HG03066 (cell line): ENCODE data around the gene TRIM66.
"Not testable (repeated sequence)": the region's sequence is repeated elsewhere in the genome, so short reads cannot be mapped to it uniquely, and the experiment has no call there.

Source experiments
- ATAC-seq: cut with Tn5 transposase; IDR thresholded peaks from one replicate; pipeline ENCODE4 v1.9.1; 2021; ENCODE audit warnings: low read depth; ENCODE audit not compliant: unreplicated experiment

Gene TRIM66

DNA sequence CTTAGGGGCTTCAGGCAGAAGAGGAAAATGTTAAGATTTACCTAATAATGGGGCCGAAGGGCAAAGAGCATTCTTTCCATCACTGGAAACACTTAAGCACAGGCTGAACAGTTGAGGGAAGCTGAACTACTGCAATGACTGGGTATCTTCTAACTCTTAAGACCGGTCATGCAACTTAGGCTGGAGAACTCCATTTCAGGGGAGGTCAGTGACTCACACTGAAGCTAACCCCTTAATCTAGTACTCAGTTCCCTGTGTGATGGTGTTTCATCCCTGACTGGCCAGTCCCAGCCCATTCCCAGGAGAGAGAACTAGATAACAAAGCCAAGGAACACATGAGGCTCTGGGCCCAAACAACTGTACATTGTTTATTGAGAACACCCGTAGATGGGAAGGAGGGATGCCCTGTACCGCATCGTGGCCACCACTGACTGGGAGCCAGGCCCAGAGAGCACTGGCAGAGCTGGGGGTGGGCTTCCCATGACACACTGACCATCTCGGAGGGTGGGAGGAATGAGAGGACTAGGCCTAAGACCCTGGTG lies 10.6 kb upstream of the TRIM66 start:
- no peak for ATAC-seq

- no peak for ATAC-seq
These were observed 10.0 kb upstream of the TRIM66 start for GRCh38 chr11:8692417-8692816.

DNA sequence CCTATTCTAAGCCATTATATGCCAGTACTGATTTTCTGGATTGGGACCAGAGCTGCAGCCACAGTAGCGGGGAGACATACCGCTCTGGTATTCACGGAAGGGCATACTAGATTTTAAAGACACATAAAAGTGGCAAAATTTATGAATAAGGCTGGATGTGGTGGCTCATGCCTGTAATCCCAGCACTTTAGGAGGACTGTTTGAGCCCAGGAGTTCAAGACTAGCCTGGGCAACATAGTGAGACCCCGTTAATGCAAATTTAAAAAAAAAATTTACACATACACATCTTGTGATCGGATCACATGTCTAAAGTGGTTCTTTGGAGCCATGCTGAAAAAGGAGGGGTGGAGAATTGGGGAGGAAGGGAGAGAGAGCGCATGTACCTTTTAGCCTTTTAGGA lies 9.1 kb upstream of the TRIM66 start:
- no peak for ATAC-seq

- no peak for ATAC-seq
These were observed 8.2 kb upstream of the TRIM66 start for GRCh38 chr11:8690374-8691342.

DNA sequence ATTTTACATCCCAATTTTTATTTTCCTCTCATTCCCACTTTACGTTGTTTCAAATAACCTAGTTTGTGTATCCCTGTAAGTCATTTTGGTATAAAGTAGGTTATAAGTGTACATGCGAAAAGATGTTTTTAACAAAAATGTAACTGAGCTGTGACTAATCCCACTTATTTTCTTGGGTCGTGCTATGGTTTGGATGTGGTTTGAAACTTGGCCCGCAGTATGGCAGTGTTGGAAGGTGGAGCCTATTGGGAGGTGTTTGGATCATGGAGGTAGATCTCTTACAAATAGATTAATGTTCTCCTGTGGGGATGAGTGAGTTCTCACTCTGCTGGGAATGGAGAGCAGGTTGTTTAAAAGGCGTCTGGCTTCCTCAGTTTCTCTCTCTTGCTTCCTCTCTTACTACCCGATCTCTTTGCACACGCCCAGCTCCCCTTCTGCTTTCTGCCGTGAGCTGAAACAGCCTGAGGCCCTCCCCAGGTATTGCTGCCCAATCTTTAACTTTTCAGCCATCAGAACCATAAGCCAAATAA lies 7.3 kb upstream of the TRIM66 start:
- no peak for ATAC-seq

DNA sequence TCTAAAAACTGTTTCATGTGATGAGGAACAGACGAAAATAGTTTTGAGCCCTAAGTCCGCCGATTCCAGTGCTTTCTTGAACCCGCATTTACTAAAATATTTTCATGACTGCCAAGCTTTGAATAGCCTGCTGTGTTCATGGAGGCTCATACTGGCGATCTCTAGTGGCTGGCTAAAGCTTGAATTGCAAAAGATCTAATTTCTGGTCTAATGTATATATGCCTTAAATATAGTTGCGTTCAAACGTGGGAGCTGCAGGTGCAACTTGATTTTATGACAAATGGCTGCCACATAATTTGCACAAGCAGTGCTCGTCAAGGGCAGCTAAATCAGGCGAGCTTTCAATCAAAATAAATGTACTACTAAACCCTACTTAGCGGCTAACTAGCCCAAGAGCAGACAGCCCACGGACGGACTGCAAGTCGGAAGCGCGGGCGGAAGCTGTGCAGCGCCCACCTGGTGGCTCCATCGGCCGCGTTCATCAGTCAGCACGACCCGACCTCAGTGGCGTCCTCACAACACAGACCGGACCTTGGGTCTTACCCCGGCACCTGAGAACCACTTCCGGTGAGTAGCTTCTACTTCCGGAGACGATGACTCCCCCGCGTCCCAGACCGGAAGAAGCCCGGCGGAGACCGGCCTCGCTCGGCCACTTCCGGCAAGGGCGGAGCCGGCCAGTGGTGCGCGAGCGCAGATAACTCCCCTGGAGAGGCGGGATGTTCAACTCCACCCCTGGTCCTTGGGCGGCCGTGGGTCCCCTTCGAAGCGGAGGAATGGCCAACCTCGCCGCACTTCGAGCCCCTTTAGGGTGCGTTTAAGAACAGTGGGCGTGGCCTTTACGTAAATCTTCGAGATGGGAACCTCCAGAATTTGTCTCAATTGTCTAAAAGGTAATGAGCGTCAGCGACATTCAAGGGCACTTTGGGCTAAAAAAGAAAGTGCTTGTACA lies 6.2 kb upstream of the TRIM66 start:
- peak; percentile 94 for ATAC-seq

DNA sequence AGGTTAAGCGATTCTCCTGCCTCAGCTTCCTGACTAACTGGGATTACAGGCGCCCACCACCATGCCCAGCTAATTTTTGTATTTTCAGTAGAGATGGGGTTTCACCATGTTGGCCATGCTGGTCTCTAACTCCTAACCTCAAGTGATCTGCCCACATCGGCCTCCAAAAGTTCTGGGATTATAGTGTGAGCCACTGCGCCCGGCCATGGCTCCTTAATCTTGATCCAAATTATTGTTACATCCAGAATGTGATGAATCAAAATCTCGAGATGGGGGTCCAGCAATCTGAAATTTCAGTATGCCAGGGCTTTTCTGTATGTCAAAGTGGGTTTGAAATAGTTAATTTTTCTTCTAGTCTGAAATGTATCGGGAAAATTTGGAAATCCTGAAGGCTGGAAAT lies 3.9 kb upstream of the TRIM66 start:
- no peak for ATAC-seq

DNA sequence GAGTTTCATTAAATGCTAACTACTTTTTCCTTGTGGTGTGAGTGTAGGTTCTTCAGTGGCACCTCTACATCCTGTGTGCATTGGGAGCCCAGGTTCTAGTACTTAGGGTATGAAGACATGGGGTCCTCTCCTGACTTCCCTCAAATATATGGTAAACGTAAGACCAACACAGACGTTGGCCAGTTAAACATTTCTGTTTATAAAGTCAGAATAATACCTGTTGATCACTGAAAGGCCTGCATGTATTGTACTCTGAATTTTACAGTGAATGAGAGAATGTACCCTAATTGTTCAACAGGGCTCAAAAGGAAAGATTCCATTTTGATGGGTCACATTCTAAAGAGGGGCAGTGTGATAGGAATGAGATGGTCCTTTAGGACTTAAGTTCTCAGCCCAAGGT lies 3.4 kb upstream of the TRIM66 start:
- ATAC-seq: no peak

DNA sequence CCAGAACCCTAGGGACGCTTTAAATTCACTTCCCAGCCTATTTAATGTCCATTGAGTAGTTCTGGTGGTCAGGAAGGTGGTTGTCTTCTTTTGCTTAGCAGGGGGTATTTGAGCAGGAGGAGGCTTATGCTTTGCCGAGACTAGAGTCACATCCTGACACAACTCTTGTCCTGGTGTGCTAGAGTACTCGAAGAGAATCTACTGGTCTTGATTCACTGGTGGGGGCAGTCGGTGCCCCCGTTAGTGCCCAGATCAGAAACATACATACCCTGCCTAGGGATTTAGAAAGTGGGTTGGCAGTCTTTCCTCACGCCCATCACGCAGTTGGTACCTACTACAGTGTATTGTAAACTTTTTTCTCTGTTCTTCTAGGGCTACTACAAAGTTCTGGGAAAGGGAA lies 2.8 kb upstream of the TRIM66 start:
- no peak for ATAC-seq

DNA sequence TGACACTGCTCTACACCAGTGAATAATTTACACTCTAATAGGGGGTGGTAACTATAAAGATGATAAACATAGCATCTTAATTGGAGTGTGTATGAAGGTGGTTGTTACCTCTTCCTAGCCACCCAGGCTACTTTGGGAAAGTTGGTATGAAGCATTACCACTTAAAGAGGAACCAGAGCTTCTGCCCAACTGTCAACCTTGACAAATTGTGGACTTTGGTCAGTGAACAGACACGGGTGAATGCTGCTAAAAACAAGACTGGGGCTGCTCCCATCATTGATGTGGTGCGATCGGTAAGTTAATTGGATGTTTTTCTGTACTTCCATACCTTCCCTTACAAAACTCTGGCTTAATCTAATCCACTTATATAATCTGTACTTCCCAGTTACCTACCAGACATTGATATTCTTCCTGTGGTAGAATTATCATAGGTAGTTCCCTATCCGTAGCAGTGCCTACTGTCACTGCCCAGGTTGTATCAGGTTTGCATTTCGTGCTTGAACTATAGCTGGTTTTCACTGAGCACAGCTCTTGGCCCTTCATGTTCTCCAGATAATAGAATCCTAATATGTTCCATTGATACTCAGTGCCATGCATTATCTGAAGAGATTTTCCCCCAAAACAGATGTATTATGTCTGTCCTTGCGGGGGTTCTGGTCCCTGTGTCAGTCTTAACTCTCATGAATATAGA lies 2.3 kb upstream of the TRIM66 start:
- no peak for ATAC-seq

GRCh38 chr11:8683115-8683807 lies 796 bp upstream of the TRIM66 start:
- ATAC-seq: peak; percentile 4

- ATAC-seq: no peak
These were observed 595 bp downstream of the TRIM66 start for GRCh38 chr11:8681837-8682302.

- ATAC-seq: no peak
These were observed 3.5 kb downstream of the TRIM66 start for GRCh38 chr11:8679006-8679405.

GRCh38 chr11:8676458-8676857 lies 6.0 kb downstream of the TRIM66 start:
- no peak for ATAC-seq

GRCh38 chr11:8674859-8675258 lies 7.6 kb downstream of the TRIM66 start:
- ATAC-seq: no peak

DNA sequence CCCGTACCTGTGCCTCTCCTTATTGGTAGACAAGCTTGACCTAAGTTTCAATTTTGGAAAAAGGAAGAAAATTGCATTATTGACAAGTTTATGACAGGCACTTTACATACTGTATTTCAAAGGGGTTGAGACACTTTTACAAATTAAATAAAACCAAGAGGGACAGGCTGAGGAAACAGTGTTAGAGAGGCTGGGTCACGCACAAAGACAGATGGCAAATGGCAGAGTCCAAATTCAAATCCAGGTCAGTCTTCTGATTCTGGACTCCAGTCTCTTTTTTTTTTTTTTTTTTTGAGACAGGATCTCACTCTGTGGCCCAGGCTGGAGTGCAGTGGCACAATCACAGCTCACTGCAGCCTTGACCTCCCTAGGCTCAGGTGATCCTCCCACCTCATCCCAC lies 10.1 kb downstream of the TRIM66 start:
- ATAC-seq: no peak

GRCh38 chr11:8671651-8672062 lies 10.8 kb downstream of the TRIM66 start:
- ATAC-seq: no peak

GRCh38 chr11:8671193-8671612 lies 11.3 kb downstream of the TRIM66 start:
- no peak for ATAC-seq

- not testable (repeated sequence) for ATAC-seq
These were observed 12.4 kb downstream of the TRIM66 start for GRCh38 chr11:8670081-8670480.
